ACC112 (cell line): ENCODE results near the gene TCHH.

Source experiments
- H2AFZ ChIP-seq: fragments of 200-600 bp; sonication (generic); one replicate; pipeline ENCODE4 v1.6.0; 2017; ENCODE audit warnings: antibody characterized with exemption, low read length; ENCODE audit not compliant: unreplicated experiment
- H3K27ac ChIP-seq: fragments of 200-600 bp; sonication (generic); 2 replicates; pipeline ENCODE4 v1.5.1; 2014; ENCODE audit warnings: low read depth, mild to moderate bottlenecking, antibody characterized with exemption, low read length, moderate library complexity
- H3K27me3 ChIP-seq: fragments of 200-600 bp; sonication (generic); 2 replicates; pipeline ENCODE4 v1.6.1; 2014; ENCODE audit warnings: mild to moderate bottlenecking, antibody characterized with exemption, low read length, moderate library complexity, mixed read lengths; ENCODE audit not compliant: insufficient read depth
- H3K36me3 ChIP-seq: fragments of 200-600 bp; sonication (generic); 2 replicates; pipeline ENCODE4 v1.6.1; 2016; ENCODE audit warnings: mild to moderate bottlenecking, antibody characterized with exemption, low read length, moderate library complexity, mixed read lengths; ENCODE audit not compliant: insufficient read depth
- H3K4me1 ChIP-seq: fragments of 200-600 bp; sonication (generic); one replicate; pipeline ENCODE4 v1.6.1; 2016; ENCODE audit warnings: low read length, mixed read lengths; ENCODE audit not compliant: insufficient read depth, unreplicated experiment, control insufficient read depth
- H3K4me3 ChIP-seq: fragments of 200-600 bp; sonication (generic); 2 replicates; pipeline ENCODE4 v1.5.1; 2014; ENCODE audit warnings: mild to moderate bottlenecking, low read depth, low read length
- H3K79me2 ChIP-seq: fragments of 200-600 bp; sonication (generic); one replicate; pipeline ENCODE4 v1.6.0; 2016; ENCODE audit warnings: low read length; ENCODE audit not compliant: control insufficient read depth, unreplicated experiment, insufficient read depth

The TCHH gene

DNA sequence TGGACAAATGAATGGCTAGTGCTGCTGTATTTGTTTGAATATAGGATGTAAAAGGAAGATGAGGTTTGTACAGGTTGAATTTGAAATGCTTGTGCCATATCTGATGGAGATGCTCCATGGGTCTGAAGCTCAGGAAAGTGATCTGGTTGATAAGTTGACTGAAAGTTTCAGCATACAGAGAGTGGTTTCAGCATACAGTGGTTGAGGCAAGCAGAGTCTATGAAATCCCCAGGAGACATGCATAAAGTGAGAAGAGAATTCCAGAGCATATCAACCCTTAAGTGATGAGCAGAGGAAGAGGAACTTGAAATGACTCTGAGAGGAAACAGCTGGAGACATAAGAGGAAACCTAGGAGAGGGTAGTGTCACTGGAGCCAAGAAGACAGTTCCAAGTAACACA lies 48.1 kb downstream of the TCHH start:
- peaks cover 85% of the 10 kb centered on the region for H3K27me3 ChIP-seq
- no peak overlapping the region for H3K27ac ChIP-seq
- H3K4me3 ChIP-seq: no peak overlapping the region
- no peaks in the 10 kb centered on the region for H3K36me3 ChIP-seq
- no peak overlapping the region for H2AFZ ChIP-seq
- no peaks in the 10 kb centered on the region for H3K79me2 ChIP-seq
- H3K4me1 ChIP-seq: no peaks in the 10 kb centered on the region

DNA sequence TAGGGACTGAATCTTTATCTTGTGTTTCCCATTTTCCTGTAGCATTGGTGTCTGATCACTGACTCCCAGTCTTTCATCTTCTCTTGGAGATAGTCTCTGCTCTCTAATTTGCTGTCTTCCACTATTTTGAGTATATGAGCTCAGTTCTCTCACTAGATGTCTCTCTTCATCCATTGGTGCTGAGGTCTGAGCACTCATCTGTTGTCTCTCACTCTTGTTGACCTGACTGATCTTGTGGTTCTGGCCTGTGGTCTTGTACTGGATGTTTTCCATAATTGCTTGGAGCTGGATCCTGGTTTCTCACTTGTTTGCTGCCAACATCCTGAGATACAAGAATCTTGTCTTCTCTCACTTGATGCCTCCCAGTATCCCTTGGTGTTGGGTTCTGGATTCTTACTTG lies 53.3 kb downstream of the TCHH start:
- peaks cover 89% of the 10 kb centered on the region for H3K27me3 ChIP-seq
- no peaks in the 10 kb centered on the region for H3K79me2 ChIP-seq
- no peaks in the 10 kb centered on the region for H3K36me3 ChIP-seq
- no peak overlapping the region for H3K4me3 ChIP-seq
- no peaks in the 10 kb centered on the region for H3K4me1 ChIP-seq
- H2AFZ ChIP-seq: no peak overlapping the region
- H3K27ac ChIP-seq: no peak overlapping the region
